KMS-11 (cell line): ENCODE results near the gene NACAD.
"Not testable (repeated sequence)": the region's sequence is repeated elsewhere in the genome, so short reads cannot be mapped to it uniquely, and the experiment has no call there.

Experiments
- H2AFZ ChIP-seq: fragments of 200-600 bp; sonication (generic); 2 replicates; pipeline ENCODE4 v1.6.1; 2016; ENCODE audit warnings: antibody characterized with exemption, mixed run types, low read depth
- H3K27ac ChIP-seq: fragments of 200-600 bp; sonication (generic); 2 replicates; pipeline ENCODE4 v1.6.1; 2016; ENCODE audit warnings: mild to moderate bottlenecking, mixed run types
- H3K27me3 ChIP-seq: fragments of 200-600 bp; sonication (generic); 2 replicates; pipeline ENCODE4 v1.6.1; 2017; ENCODE audit warnings: mild to moderate bottlenecking, low read depth, mixed run types, moderate library complexity; ENCODE audit not compliant: insufficient read depth
- H3K36me3 ChIP-seq: fragments of 200-600 bp; sonication (generic); 2 replicates; pipeline ENCODE4 v1.6.1; 2017; ENCODE audit warnings: mild to moderate bottlenecking, mixed run types; ENCODE audit not compliant: insufficient read depth
- H3K4me1 ChIP-seq: fragments of 200-600 bp; sonication (generic); 2 replicates; pipeline ENCODE4 v1.6.1; 2016; ENCODE audit warnings: mild to moderate bottlenecking, low read depth, mixed run types; ENCODE audit not compliant: poor library complexity, severe bottlenecking
- H3K4me2 ChIP-seq: fragments of 200-600 bp; sonication (generic); 2 replicates; pipeline ENCODE4 v1.7.0; 2016; ENCODE audit warnings: mild to moderate bottlenecking, mixed run types
- H3K4me3 ChIP-seq: fragments of 200-600 bp; sonication (generic); IDR thresholded peaks from 2 replicates; pipeline ENCODE4 v1.6.1; 2017; ENCODE audit warnings: low read depth, low read length, mixed read lengths; ENCODE audit not compliant: insufficient read depth
- H3K79me2 ChIP-seq: fragments of 200-600 bp; sonication (generic); 2 replicates; pipeline ENCODE4 v1.6.1; 2016; ENCODE audit warnings: low read depth, mixed run types; ENCODE audit not compliant: insufficient read depth
- H3K9ac ChIP-seq: fragments of 200-600 bp; sonication (generic); 2 replicates; pipeline ENCODE4 v1.6.1; 2016; ENCODE audit warnings: mild to moderate bottlenecking, mixed run types
- H4K20me1 ChIP-seq: fragments of 200-600 bp; sonication (generic); 2 replicates; pipeline ENCODE4 v1.6.1; 2016; ENCODE audit warnings: mild to moderate bottlenecking, mixed run types; ENCODE audit not compliant: insufficient read depth
- TF ChIP-seq, protein P1 (sequence below): fragments of 200-600 bp; sonication (generic); conservative IDR thresholded peaks from 2 replicates; pipeline ENCODE4 v1.6.1; 2017; ENCODE audit warnings: low read depth, mild to moderate bottlenecking, antibody characterized with exemption, low read length, moderate library complexity, mixed read lengths

The NACAD gene

DNA sequence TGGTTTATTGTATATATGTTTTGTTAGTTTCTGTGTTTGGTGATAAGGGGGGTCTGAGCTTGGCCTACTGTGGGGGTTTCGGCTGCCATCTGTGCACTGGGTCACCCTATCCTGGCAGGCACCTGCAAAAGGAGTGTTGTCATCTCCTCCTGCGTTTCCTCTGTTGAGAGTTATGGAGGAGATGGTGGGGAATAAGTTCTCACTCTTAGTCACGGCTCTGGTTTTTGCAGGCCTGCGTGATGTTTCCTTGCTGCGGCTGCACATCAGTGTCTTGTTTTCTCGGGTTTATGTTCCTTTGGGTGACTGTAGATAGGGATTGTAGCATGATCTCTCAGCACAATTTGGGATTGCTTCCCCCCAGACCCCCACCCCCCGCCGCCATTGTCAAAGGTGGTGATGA is 52.0 kb downstream of the NACAD start:
- Histone ChIP-seq H3K27me3 (no peaks in the 10 kb centered on the region), H3K4me2 (no peak overlapping the region), H3K9ac (no peak overlapping the region), H3K79me2 (peaks cover 65% of the 10 kb centered on the region), H4K20me1 (peaks cover 26% of the 10 kb centered on the region), H2AFZ (no peak overlapping the region), H3K4me1 (peaks cover 38% of the 10 kb centered on the region), H3K36me3 (peaks cover 14% of the 10 kb centered on the region; the same call in 1 of the 2 replicates), H3K4me3 (no peak overlapping the region), H3K27ac (no peak overlapping the region)
- TF ChIP-seq, protein P1, sequence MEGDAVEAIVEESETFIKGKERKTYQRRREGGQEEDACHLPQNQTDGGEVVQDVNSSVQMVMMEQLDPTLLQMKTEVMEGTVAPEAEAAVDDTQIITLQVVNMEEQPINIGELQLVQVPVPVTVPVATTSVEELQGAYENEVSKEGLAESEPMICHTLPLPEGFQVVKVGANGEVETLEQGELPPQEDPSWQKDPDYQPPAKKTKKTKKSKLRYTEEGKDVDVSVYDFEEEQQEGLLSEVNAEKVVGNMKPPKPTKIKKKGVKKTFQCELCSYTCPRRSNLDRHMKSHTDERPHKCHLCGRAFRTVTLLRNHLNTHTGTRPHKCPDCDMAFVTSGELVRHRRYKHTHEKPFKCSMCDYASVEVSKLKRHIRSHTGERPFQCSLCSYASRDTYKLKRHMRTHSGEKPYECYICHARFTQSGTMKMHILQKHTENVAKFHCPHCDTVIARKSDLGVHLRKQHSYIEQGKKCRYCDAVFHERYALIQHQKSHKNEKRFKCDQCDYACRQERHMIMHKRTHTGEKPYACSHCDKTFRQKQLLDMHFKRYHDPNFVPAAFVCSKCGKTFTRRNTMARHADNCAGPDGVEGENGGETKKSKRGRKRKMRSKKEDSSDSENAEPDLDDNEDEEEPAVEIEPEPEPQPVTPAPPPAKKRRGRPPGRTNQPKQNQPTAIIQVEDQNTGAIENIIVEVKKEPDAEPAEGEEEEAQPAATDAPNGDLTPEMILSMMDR, result no peak

- Histone ChIP-seq H3K4me3 (no peak overlapping the region), H3K36me3 (peaks cover 12% of the 10 kb centered on the region; the same call in 1 of the 2 replicates), H3K9ac (no peak overlapping the region), H2AFZ (no peak overlapping the region), H3K27me3 (no peaks in the 10 kb centered on the region), H3K79me2 (peaks cover 70% of the 10 kb centered on the region), H3K4me1 (peaks cover 43% of the 10 kb centered on the region), H4K20me1 (peaks cover 26% of the 10 kb centered on the region), H3K4me2 (no peak overlapping the region), H3K27ac (no peak overlapping the region)
- TF ChIP-seq, protein P1, result no peak
These were observed 52.5 kb downstream of the NACAD start for GRCh38 chr7:45036317-45036716.

- Histone ChIP-seq H3K27ac (no peak overlapping the region), H3K4me3 (no peak overlapping the region), H3K27me3 (no peaks in the 10 kb centered on the region), H2AFZ (no peak overlapping the region), H3K4me1 (peaks cover 45% of the 10 kb centered on the region), H3K4me2 (no peak overlapping the region), H3K9ac (no peak overlapping the region), H3K79me2 (peaks cover 74% of the 10 kb centered on the region), H3K36me3 (peaks cover 8% of the 10 kb centered on the region; the same call in 1 of the 2 replicates), H4K20me1 (peaks cover 26% of the 10 kb centered on the region)
- TF ChIP-seq, protein P1, result no peak
These were observed 52.9 kb downstream of the NACAD start for GRCh38 chr7:45035893-45036292.

- Histone ChIP-seq H3K4me3 (no peak overlapping the region), H3K36me3 (peaks cover 7% of the 10 kb centered on the region; the same call in 1 of the 2 replicates), H3K27ac (no peak overlapping the region), H3K4me2 (no peak overlapping the region), H3K9ac (no peak overlapping the region), H3K27me3 (no peaks in the 10 kb centered on the region), H4K20me1 (peaks cover 26% of the 10 kb centered on the region), H2AFZ (no peak overlapping the region), H3K79me2 (peaks cover 80% of the 10 kb centered on the region), H3K4me1 (peaks cover 50% of the 10 kb centered on the region)
- TF ChIP-seq, protein P1, result no peak
These were observed 53.4 kb downstream of the NACAD start for GRCh38 chr7:45035371-45035770.

DNA sequence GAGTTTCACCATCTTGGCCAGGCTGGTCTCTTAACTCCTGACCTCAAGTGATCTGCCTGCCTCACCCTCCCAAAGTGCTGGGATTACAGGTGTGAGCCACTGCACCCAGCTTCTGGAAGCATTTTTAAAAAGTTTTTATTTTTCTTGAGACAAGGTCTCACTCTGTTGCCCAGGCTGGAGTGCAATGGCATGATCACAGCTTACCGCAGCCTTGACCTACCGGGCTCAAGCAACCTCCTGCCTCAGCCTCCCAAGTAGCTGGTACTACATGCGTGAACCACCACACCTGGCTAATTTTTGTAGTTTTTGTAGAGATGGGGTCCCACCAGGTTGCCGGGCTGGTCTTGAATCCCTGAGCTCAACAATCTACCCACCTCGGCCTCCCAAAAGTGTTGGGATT is 54.1 kb downstream of the NACAD start:
- Histone ChIP-seq H3K79me2 (peaks cover 86% of the 10 kb centered on the region), H3K4me1 (peaks cover 57% of the 10 kb centered on the region), H4K20me1 (peaks cover 26% of the 10 kb centered on the region)
- H3K9ac ChIP-seq, H3K27me3 ChIP-seq, H3K27ac ChIP-seq, H2AFZ ChIP-seq, H3K36me3 ChIP-seq, H3K4me2 ChIP-seq, H3K4me3 ChIP-seq: not testable (repeated sequence)
